Non-pigmented ciliary epithelial cell (primary cell): ENCODE measurements around the gene NAALADL1.

ENCODE experiments used
- DNase-seq: peaks from one replicate; pipeline ENCODE4 v3.0.0-alpha.2; 2010; ENCODE audit warnings: low read depth

NAALADL1 gene

GRCh38 chr11:65083134-65083833, 24.9 kb upstream of the NAALADL1 start:
- DNase-seq: no peak

- DNase-seq: no peak
Measured at GRCh38 chr11:65078786-65079342, 20.5 kb upstream of the NAALADL1 start.

GRCh38 chr11:65078151-65078550, 19.8 kb upstream of the NAALADL1 start:
- no peak for DNase-seq

- DNase-seq: no peak
Measured at GRCh38 chr11:65077451-65077850, 19.1 kb upstream of the NAALADL1 start.

- DNase-seq: no peak
Measured at GRCh38 chr11:65072631-65072966, 14.2 kb upstream of the NAALADL1 start.

GRCh38 chr11:65071907-65072630, 13.7 kb upstream of the NAALADL1 start:
- DNase-seq: no peak

GRCh38 chr11:65069217-65069616, 10.9 kb upstream of the NAALADL1 start:
- no peak for DNase-seq

- no peak for DNase-seq
Measured at GRCh38 chr11:65067446-65067845, 9.1 kb upstream of the NAALADL1 start.

GRCh38 chr11:65066805-65067291, 8.5 kb upstream of the NAALADL1 start:
- no peak for DNase-seq

- DNase-seq: no peak
Measured at GRCh38 chr11:65066315-65066714, 8.0 kb upstream of the NAALADL1 start.

- DNase-seq: no peak
Measured at GRCh38 chr11:65065851-65066250, 7.5 kb upstream of the NAALADL1 start.

- no peak for DNase-seq
Measured at GRCh38 chr11:65064847-65065240, 6.5 kb upstream of the NAALADL1 start.

GRCh38 chr11:65063532-65063931, 5.2 kb upstream of the NAALADL1 start:
- DNase-seq: no peak

GRCh38 chr11:65060913-65061408, 2.6 kb upstream of the NAALADL1 start:
- DNase-seq: no peak

GRCh38 chr11:65059959-65060824, 1.8 kb upstream of the NAALADL1 start:
- no peak for DNase-seq

GRCh38 chr11:65059523-65059922, 1.2 kb upstream of the NAALADL1 start:
- DNase-seq: no peak

GRCh38 chr11:65058012-65058411, 341 bp downstream of the NAALADL1 start:
- no peak for DNase-seq

- no peak for DNase-seq
Measured at GRCh38 chr11:65057526-65057925, 827 bp downstream of the NAALADL1 start.

- DNase-seq: no peak
Measured at GRCh38 chr11:65056999-65057398, 1.4 kb downstream of the NAALADL1 start.

- DNase-seq: no peak
Measured at GRCh38 chr11:65055538-65055937, 2.8 kb downstream of the NAALADL1 start.

- no peak for DNase-seq
Measured at GRCh38 chr11:65053827-65054508, 4.4 kb downstream of the NAALADL1 start.
